A549 (cell line): Measurements from ENCODE around the gene STAMBPL1.

Experiments
- POLR2A ChIP-seq: IDR thresholded peaks from 2 replicates; pipeline ENCODE4 v1.6.1; 2012; ENCODE audit warnings: mild to moderate bottlenecking, low read length
- REST ChIP-seq: fragments of 200-600 bp; sonication (generic); IDR thresholded peaks from 2 replicates; pipeline ENCODE4 v1.6.1; 2016; ENCODE audit warnings: antibody characterized with exemption, mild to moderate bottlenecking, moderate library complexity
- SMC3 ChIP-seq: fragments of >200 bp; sonication (Bioruptor Twin); formaldehyde crosslinking; IDR thresholded peaks from 3 replicates; pipeline ENCODE4 v1.6.1; 2018; ENCODE audit warnings: inconsistent platforms

- TF ChIP-seq SMC3 (no peak), REST (no peak), POLR2A (no peak)
Observed at GRCh38 chr10:88877298-88877697, 2.7 kb upstream of the STAMBPL1 start.
